ENCODE measurements around the gene YTHDF2.

The YTHDF2 gene

GRCh38 chr1:28812669-28813468 is 76.1 kb downstream of the YTHDF2 start:
- Histone ChIP-seq H3K4me3 (no peak overlapping the region), H3K27ac (no peak overlapping the region)
- DNase-seq (ENCODE audit: low spot score) = no peak
- TF ChIP-seq CTCF (IDR thresholded peaks at IDR 0.05) = no peak

- no peak for DNase-seq (ENCODE audit: low spot score)
- TF ChIP-seq CTCF (IDR thresholded peaks at IDR 0.05) = no peak
- Histone ChIP-seq H3K4me3 (no peak overlapping the region), H3K27ac (no peak overlapping the region)
Measured at GRCh38 chr1:28813931-28814465, 77.3 kb downstream of the YTHDF2 start.

GRCh38 chr1:28815533-28816185 is 78.9 kb downstream of the YTHDF2 start:
- TF ChIP-seq CTCF (IDR thresholded peaks at IDR 0.05) = no peak
- no peak for DNase-seq (ENCODE audit: low spot score)
- no peak overlapping the region for H3K4me3 ChIP-seq
- no peak overlapping the region for H3K27ac ChIP-seq

- H3K4me3 ChIP-seq = no peak overlapping the region
- H3K27ac ChIP-seq = no peak overlapping the region
- DNase-seq (ENCODE audit: low spot score) = no peak
- no peak for TF ChIP-seq CTCF (IDR thresholded peaks at IDR 0.05)
Measured at GRCh38 chr1:28817133-28817532, 80.4 kb downstream of the YTHDF2 start.

- no peak for DNase-seq (ENCODE audit: low spot score)
- H3K4me3 ChIP-seq = no peak overlapping the region
- TF ChIP-seq CTCF (IDR thresholded peaks at IDR 0.05) = no peak
- no peak overlapping the region for H3K27ac ChIP-seq
Measured at GRCh38 chr1:28819020-28819419, 82.3 kb downstream of the YTHDF2 start.

Data from coronary artery (tissue), 2 donors.